GM21526 (cell line): ENCODE results near the gene ZBTB33.

Experiments
- ATAC-seq: cut with Tn5 transposase; IDR thresholded peaks from one replicate; pipeline ENCODE4 v1.9.1; 2021; ENCODE audit warnings: moderate library complexity; ENCODE audit not compliant: unreplicated experiment, low FRiP score

ZBTB33 gene, protein sequence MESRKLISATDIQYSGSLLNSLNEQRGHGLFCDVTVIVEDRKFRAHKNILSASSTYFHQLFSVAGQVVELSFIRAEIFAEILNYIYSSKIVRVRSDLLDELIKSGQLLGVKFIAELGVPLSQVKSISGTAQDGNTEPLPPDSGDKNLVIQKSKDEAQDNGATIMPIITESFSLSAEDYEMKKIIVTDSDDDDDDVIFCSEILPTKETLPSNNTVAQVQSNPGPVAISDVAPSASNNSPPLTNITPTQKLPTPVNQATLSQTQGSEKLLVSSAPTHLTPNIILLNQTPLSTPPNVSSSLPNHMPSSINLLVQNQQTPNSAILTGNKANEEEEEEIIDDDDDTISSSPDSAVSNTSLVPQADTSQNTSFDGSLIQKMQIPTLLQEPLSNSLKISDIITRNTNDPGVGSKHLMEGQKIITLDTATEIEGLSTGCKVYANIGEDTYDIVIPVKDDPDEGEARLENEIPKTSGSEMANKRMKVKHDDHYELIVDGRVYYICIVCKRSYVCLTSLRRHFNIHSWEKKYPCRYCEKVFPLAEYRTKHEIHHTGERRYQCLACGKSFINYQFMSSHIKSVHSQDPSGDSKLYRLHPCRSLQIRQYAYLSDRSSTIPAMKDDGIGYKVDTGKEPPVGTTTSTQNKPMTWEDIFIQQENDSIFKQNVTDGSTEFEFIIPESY

DNA sequence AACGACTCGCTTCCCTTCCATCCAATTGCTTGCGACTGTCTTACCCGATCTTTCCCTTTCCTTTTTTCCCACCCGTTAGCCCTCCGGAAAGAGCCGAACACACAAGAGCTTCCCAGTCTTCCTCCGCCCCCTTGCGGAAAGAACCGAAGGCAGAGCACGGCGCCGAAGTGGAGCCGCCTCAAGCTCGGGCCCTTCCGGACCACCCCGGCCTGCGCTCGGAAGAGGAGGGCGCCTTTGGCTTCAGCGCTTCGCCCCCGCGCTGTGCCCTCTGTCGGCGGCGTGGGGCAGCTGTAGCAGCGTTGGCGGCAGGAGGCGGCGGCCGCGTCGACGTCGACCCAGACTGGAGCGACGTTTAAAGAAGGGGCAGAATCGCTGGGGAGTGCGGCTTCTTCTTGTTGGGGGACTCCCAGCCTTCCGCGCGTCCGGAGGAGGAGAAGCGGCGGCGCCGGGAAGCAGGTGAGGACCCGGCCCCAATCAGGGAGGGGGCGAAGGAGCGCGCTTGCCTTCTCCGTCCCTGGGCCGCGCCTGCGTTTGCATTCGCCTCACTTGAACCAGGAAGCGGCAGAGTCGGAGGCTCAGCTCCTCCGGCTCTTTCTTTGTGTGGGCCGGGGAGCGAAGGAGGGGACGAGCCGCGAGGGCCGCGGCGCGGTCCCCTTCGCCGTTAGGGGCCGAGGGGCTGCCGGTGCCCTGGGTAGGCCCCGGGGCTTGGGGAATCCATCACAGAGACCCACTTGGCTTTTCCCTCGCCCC, at the start of gene ZBTB33:
Gene ZBTB33 (plus strand): TSS at position 291 of the 750 bp plus-strand sequence. CDS start 2,604 bp downstream, outside the sequence.
- ATAC-seq, result peak; percentile 96

DNA sequence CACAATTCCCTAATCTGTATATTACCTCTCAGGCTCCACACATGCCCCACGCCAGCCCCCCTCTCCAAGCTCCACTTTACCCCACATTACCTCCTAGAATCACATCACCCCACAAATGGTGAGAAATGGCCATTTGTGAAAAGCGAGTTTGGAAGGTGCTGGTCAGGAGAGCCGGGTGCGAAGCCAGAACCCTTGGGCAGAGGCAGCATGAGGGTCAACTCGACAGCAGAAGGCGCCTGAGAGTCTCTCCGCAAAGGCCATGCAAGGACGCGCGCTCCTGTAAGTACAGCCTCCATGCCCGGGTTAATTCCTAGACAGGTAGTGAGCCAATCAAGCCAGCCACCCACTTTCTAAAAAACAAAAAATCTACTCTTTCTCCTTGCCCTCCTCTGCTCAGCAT, 49.8 kb upstream of the ZBTB33 start:
- no peak for ATAC-seq

DNA sequence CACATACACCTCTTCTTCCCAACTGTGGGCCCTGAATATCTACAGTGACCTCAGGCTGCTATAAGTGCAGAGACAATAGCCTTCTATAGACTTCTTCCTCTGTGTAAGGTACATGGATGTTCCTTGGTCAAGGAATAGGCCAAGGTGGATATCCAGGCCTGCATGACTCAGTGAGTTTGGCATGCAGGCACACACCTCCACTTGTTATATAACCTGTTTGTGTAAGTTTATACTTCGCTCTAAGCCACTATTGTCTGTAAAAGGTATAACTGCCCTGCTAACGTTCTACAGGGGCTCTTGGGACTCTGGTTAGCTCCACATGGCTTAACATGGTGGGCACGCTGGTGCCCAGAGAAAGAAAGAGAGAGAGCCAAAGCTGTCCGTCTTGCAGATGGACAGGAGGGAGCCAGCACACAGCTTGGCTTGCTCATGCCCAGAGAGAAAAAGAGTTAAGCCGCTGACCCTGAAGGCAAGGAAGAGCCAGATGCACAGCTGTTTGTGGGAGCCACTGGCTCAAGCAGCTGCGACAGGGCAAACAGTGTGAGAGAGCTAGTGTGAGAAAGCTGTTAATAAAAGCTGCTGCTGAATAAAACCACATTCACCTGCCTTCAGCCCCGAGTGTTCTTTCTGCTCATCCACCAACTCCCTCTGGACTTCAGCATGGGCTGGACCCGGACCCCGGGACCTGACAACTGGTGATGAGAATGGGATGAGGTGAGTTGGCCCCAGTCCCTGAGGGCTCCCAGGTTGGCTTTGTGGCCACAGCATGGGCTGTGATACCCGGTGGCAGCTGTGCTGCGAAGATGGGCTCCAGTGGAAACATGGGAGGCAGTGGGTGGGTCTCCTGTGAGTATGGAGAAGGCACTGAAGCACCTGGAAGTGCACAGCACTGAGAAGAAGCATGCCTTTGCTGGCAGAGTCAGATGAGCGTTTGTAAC, 44.5 kb upstream of the ZBTB33 start:
- ATAC-seq, result no peak

DNA sequence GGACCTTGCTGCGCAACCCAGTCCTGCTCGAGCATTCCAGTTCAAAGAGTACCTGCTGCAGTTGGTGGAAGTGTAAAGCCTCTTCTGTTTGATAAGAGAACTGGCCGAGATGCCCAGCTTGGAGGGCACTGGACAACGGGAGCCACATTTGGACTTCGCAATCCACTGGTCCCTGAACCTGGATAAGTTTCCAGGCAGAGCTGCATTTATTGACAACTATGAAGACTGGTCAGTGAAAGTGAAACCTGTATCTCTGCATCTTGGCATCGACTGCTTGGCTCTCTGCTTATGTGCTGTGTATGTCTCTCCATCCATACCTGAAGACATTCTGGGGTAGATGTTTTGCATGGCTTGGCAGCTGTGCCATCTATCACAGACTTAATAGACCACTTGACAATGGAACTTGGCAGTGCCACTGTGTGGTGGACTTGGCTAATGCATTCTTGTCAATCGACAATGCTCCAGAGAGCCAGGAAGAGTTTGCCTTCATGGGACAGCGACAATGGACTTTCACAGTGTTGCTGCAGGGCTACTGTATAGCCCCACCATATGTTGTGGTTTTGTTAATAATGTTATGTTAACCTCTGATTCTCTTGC, 43.5 kb upstream of the ZBTB33 start:
- no peak for ATAC-seq

DNA sequence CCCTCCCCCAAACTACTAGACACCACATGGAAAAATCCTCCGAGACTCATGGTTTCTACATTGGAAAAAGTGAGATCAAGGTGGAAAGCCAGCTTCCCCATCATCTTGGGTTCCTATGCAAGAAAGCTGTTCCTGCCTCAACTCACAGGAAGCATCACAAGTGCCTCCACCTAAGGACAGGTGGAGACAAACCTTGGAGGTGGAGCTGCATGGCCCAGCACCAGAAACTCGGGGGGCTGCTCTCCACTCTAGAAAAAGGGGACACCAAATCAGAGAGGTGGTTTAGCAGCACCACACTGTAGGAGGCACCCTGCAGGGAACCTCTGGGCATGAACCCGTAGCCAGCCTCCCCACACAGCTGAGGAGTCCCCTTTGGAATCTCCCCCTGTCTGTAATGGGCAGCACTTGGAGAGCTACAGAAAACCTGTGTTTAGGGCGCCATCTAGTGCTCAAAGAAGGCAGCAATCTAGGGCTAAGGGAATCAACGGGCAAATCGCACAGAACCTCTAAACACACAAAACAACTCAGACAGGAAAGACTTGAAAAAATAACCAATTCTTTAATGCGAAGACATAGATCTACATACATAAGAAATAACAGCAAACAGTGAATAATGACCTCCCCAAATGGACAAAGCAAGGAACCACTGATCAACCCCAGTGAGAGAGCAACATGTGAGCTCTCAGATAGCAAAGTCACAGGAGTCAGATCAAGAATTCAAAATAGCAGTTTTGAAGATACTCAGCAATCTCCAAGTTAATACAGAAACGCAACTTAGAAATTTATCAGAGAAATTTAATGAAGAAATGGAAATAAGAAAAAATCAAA, 37.0 kb upstream of the ZBTB33 start:
- ATAC-seq, result peak; percentile 78

DNA sequence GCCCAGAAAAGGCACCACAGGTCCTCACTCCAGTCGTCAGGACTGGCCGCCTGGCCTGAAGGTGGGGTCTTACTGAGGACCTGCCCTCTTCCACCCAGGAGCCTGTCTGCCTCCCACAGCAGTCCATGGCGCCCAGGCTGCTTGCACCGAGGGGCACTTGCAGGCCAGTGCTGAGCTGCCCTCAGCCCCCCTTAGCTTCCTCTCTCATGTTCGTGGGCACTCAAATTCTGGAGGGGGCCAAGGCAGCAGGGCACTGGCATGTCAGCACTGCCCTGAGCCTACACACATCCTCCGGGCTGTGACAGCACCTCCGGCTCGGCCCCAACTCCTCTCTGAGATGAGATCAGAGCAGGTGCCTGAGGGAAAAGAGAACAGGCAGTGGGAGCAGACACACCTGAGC, 27.2 kb upstream of the ZBTB33 start:
- no peak for ATAC-seq

DNA sequence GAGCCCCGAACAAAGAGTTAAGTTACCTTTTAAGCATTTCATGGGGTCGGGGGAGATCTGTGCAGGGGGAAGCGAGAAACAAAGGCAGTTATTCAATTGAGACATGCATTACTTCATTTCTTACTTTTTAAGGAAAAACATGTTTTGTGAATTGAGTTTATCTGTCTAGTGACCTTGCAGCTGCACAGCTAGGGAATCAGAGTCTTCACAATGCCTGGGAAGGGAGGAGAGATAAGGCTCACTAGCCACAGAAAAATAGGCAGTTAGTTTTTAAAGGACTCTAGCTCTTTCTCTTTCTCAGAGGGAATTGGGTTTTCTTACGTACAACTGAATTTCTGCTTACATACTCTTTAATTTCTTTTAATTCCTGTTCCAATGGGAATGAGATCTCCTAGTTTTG, 26.2 kb upstream of the ZBTB33 start:
- no peak for ATAC-seq

DNA sequence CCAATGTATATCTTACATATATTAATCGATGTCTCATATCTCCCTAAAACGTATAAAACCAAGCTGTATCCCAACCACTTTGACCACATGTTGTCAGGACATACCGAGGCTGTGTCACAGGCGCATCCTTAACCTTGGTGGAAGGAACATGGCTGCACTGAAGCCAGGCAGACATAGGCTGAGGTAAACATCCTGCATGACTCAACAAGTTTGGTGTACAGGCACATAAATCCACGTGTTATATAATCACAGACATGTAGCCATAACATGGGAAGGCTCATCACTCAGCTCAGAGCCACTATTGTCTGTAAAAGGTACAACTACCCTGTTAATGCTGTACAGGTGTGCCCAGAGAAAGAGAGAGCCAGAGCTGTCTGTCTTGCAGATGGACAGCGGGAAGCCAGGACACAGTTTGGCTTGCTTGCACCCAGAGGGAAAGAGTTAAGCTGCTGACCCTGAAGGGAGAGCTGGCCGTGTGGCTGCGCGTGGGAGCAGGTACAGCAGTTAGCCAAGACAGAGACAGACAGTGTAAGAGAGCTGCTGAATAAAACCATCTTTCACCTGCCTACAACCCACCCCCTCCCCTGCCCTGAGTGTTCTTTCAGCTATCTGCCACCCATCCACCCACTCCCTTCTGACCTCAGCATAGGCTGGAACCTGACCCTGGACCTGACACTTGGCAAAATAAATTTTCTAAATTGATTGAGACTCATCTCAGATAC, 22.3 kb upstream of the ZBTB33 start:
- ATAC-seq, result no peak

DNA sequence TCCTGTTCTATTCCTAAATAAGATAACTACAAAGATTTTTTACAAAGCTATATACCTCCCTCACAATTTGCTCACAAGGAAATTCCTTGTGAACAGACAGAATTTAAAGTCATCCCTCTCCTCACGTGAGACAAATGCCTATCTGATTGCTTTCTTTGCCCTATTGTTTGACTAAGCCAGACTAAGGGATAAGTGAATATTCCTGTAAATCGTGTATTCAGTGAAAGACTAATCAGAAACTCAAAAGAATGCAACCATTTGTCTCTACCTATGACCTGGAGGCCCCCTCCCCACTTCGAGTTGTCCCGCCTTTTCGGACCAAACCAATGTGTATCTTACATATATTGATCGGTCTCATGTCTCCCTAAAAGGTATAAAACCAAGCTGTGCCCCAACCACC, 15.3 kb upstream of the ZBTB33 start:
- ATAC-seq, result no peak

DNA sequence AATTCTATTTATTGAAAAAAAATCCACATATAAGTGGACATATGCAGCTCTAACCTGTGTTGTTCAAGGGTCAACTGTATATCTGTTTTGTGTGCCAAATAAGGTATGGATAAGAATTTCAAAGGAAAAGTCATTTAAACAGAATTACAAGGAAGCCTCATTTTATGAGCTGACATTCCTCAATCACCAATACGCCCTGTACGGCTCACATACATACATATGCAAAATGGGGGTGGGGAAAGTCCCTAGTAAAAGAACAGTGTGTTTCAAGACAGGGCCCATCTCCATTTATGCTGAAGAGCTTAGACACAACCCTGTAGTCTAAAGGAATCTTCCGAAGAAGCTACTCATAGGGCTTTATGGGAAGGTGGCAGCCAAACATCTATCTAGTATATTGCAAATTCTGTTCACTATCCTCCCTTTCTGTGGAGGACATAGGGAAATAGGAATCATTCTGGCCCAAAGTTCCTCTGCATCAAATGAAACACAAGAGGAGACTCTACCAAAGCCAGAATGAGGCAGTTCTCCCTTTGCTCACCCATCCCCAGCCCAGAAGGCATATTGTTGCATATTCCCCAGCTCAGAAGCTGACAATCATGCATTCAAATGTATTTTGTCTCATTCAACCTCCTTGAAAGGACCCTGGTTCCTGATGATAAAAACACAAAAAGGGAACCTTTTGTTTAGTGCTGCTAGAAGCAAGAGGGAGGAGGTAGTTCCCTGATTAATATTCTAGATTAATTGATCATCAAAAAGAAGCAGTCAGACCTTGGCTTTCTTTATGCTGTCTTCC, 13.7 kb upstream of the ZBTB33 start:
- ATAC-seq, result no peak

DNA sequence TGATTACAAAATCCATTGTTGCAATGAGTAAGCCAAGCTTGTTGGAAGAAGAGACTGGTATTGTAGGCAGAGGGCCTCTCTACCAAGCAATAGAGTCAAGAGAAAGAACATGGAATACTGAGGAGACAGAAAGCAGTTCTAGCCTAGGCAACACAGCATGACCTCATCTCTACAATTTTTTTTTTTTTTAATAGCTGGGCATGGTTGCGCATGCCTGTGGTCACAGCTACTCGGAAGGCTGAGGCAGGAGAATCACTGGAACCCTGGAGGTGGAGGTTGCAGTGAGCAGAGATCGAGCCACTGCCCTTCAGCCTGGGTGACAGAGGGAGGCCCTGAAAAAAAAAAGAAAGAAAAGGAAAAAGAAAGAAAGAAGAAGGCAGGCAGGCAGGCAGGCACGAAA, 11.7 kb upstream of the ZBTB33 start:
- ATAC-seq, result no peak

DNA sequence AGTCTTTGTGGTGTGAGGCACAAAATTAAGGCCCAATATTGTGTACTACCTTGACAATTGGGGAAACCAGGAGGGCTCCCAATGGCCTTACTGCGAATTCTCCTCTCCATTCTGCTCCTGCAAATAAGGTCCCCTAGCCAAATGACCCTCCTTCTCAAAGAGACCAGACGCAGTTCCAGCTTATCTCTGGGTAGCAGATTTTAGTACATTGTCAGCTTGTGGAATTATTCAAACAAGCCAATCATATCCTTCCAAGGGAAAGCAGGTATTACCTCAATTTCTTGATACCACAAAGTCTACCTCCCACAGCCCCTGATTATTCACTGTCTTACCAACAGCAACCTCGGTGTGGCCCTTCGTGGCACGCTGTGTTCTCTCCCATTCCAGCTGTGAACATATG, 7.8 kb upstream of the ZBTB33 start:
- no peak for ATAC-seq

DNA sequence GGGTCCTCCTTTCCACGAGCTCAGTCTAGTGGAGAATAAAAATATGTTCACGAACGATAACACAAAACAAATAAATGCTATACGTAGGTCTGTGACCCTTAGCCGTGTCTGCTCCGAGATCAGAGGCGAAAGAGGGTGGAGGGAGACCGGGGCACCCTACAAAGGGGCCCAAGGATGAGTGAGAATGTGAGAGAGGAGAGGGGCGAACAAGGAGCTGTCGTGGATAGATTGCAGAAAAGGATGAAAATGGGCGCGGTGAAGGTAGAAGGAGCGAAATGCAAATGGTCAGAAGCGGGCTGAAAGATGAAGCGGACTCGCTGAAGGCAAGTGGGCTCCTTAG, 6.2 kb upstream of the ZBTB33 start:
- ATAC-seq, result no peak

DNA sequence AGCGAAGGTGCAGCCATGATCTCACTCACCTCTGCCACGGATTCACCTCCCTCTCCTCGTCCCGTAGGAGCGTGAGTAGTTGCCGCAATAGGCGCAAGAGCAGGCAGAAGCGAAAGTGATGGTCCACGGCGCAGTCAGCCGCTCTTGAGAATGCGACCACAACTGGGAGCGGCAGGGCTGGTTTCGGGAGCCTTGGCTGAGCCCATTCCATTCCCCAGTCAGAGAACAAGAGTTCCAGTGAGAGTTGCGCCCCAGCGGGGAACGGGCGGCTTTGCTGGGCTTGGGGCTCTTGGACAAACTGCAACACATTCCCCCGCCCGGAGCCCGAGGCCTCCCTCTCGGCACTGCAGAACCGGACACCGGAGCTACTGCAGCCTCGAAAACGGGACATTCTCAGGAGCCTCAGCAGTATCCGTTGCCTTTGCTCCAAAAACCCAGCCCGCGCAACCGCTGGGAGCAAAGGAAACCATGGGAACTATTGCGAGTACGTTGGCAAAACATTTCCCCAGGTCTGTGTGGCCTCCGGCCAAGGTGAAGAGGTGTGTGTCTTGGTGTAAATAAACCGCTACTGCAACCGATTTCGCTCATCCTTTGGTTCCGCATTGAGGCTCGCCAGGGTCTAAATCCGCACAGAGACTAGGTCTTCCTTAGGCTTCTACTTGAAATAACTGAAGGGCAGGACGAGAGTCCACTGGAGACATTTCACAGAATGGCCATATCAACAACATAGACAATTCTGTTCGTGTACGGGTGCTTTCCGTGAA, 5.7 kb upstream of the ZBTB33 start:
- ATAC-seq, result peak; percentile 70

DNA sequence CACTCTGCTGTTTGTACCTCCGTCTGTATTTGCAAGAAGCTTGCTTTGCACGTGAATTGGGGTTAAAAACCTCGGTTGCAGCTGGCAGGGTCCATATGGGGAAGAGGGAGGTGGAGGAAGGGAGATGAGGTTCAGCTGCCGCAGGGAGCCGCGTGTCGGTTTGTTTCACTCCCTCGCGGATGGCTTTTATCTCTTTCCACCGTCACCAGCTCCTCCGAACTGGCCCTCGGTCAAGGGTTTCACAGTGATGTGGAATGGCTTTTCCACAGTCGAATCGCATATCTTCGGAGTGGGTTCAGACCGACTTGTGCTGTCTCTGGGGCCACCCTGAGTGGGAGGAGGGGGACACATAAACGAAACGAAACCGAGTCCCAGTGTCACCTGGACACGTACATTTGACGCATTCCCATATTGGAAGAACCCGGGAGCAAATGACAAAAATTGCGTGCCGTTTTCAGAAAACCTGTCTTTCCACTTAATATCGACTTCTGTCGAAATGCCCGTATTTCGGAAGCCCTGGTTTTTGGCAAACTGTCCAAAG, 929 bp downstream of the ZBTB33 start:
- no peak for ATAC-seq

DNA sequence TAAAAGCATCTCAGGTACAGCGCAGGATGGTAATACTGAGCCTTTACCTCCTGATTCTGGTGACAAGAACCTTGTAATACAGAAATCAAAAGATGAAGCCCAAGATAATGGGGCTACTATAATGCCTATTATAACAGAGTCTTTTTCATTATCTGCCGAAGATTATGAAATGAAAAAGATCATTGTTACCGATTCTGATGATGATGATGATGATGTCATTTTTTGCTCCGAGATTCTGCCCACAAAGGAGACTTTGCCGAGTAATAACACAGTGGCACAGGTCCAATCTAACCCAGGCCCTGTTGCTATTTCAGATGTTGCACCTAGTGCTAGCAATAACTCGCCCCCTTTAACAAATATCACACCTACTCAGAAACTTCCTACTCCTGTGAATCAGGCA, 3.2 kb downstream of the ZBTB33 start:
- no peak for ATAC-seq

DNA sequence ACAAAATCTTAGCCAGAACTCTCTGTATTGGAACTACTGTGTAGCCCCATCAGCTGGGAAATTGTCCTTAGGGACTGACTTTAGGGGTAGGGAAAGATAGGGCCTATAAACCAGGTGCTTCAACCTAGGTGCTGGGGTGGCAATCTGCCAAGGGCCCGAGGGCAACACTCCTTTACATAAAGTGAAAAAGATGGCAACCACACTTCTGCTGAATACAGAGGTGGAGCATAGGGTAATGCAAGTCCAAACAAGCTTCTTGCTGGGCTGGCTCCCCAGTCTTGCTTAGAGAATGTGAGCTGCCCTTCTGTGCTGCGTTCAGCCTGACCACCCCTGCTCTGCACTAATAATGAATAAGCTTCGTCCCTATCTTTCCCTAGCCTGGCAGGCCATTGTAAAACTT, 9.8 kb downstream of the ZBTB33 start:
- ATAC-seq, result no peak
